HG02973 (cell line): Measurements from ENCODE around the gene GRHL3.

Experiments used
- ATAC-seq: cut with Tn5 transposase; IDR thresholded peaks from one replicate; pipeline ENCODE4 v1.9.1; 2021; ENCODE audit warnings: moderate library complexity; ENCODE audit not compliant: unreplicated experiment

Gene GRHL3

GRCh38 chr1:24292887-24293286 lies 26.3 kb upstream of the GRHL3 start:
- no peak for ATAC-seq

- no peak for ATAC-seq
These were observed 25.5 kb upstream of the GRHL3 start for GRCh38 chr1:24293392-24294227.

GRCh38 chr1:24294228-24294672 lies 24.9 kb upstream of the GRHL3 start:
- no peak for ATAC-seq

- no peak for ATAC-seq
These were observed 24.3 kb upstream of the GRHL3 start for GRCh38 chr1:24294716-24295371.

- no peak for ATAC-seq
These were observed 23.6 kb upstream of the GRHL3 start for GRCh38 chr1:24295535-24295934.

- no peak for ATAC-seq
These were observed 21.8 kb upstream of the GRHL3 start for GRCh38 chr1:24297187-24297851.

- ATAC-seq, result no peak
These were observed 21.3 kb upstream of the GRHL3 start for GRCh38 chr1:24297852-24298232.

GRCh38 chr1:24298606-24299005 lies 20.6 kb upstream of the GRHL3 start:
- no peak for ATAC-seq

- ATAC-seq, result no peak
These were observed 19.3 kb upstream of the GRHL3 start for GRCh38 chr1:24299901-24300300.

- ATAC-seq, result no peak
These were observed 18.0 kb upstream of the GRHL3 start for GRCh38 chr1:24300971-24301784.

GRCh38 chr1:24301785-24302175 lies 17.4 kb upstream of the GRHL3 start:
- ATAC-seq, result no peak

GRCh38 chr1:24302209-24302611 lies 16.9 kb upstream of the GRHL3 start:
- no peak for ATAC-seq

GRCh38 chr1:24303600-24303999 lies 15.6 kb upstream of the GRHL3 start:
- no peak for ATAC-seq

- ATAC-seq, result no peak
These were observed 14.4 kb upstream of the GRHL3 start for GRCh38 chr1:24304763-24305162.

GRCh38 chr1:24308365-24309015 lies 10.7 kb upstream of the GRHL3 start:
- no peak for ATAC-seq

- no peak for ATAC-seq
These were observed 9.2 kb upstream of the GRHL3 start for GRCh38 chr1:24309762-24310485.

- ATAC-seq, result no peak
These were observed 7.9 kb upstream of the GRHL3 start for GRCh38 chr1:24311234-24311633.

- no peak for ATAC-seq
These were observed 7.4 kb upstream of the GRHL3 start for GRCh38 chr1:24311741-24312140.

- ATAC-seq, result no peak
These were observed 3.8 kb upstream of the GRHL3 start for GRCh38 chr1:24315391-24315790.

GRCh38 chr1:24316645-24317044 lies 2.5 kb upstream of the GRHL3 start:
- ATAC-seq, result no peak
